Putamen (tissue), 1 donor: ENCODE results near the gene CRIM1.
A peak's percentile ranks its signal among the peaks of the same experiment; 100 is the strongest.

Experiments used
- DNase-seq: peaks from one replicate; pipeline ENCODE4 v3.0.0-alpha.2; 2016; ENCODE audit warnings: low spot score

CRIM1 gene

DNA sequence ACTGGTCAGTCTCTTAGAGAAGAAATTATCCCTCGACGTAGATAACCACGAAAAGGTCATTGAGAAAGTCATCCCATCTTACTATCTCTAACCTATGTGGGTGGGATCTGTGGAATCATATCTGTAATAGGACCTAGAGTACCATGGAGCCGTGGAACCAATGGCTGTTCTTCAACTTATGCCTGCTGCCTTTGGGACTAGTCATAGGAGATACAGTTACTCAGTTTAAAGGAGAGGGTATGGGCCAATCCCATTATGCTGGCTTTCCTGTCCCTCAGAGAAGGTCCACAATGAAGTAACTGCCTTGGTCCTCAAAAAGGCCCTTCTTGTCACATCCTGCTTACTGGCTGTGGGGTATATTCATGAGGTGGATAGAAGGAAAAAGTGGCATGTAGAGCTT is 164.9 kb downstream of the CRIM1 start:
- DNase-seq, result no peak

DNA sequence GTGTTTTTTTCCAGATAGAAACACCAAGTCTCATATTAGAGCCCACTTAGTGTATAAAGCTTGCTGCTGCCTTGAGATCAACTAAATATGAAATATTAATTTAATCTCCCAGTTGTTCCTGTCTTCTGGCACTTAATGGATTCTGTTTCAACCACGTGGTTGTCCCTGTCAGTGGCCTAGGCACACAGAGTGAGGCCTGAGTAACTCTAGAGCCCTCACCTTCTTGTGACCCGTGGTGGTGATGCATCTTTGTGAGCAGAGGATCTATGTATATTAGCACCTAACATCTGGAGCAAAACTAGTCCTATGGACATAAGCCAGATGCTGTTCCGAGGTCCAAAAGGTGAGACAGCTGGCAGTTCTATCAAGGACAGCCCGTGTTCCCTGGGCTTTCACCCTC is 167.6 kb downstream of the CRIM1 start:
- no peak for DNase-seq

DNA sequence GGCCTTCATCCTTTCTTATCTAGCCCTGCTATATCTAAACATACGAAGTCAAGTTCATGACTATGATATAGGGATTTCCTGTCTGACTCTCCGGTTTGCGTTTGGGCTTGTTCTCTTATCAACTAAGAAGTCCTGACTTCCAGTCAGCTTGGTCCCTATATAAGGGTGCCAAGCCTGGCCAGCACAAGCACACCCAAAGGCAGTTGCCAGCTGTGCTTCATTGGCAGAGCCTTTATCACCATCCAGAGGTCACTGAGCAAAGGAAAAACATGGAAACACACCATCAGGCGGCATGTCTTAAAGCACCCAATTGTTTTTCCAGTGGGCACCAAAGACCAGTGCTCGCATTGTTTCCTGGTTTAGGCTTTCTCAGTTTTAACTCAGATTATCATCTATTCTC is 169.7 kb downstream of the CRIM1 start:
- DNase-seq, result no peak

DNA sequence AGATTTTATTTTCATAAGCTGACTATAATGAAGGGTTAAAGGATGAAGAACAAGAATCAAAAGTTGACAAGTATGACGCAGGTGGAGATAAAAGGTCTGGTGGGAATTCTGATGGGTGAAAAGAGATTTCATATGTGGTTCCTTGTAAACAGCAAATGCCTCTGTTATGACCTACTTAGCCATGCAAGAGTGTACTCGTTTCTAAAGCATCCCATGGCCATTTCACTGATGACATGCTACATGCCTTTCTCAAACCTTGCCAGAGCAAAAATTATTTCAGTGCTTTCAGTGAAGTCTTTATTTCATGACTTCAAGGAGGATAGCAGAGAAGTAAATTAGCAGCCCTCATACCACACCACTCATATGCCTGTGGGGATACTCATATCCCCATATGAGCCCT is 170.6 kb downstream of the CRIM1 start:
- DNase-seq, result no peak

DNA sequence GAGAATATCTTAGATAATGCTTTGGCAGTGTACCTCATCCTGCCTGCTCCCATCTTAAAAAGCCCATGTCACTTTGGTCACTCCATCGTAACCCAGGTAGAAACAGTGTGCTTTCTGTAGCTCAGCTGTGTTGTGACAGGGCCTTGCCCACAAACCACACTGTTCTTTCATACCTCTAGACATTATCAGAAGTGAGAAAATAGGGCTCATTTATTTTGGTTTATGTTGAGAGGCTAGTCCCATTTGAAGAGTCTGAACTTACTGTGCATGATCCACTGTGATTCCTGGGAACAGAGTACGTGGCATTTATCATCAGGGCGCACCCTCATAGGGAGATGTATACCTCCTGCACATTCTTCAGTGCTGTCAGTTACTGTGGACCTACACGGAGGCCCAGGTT is 172.7 kb downstream of the CRIM1 start:
- no peak for DNase-seq

DNA sequence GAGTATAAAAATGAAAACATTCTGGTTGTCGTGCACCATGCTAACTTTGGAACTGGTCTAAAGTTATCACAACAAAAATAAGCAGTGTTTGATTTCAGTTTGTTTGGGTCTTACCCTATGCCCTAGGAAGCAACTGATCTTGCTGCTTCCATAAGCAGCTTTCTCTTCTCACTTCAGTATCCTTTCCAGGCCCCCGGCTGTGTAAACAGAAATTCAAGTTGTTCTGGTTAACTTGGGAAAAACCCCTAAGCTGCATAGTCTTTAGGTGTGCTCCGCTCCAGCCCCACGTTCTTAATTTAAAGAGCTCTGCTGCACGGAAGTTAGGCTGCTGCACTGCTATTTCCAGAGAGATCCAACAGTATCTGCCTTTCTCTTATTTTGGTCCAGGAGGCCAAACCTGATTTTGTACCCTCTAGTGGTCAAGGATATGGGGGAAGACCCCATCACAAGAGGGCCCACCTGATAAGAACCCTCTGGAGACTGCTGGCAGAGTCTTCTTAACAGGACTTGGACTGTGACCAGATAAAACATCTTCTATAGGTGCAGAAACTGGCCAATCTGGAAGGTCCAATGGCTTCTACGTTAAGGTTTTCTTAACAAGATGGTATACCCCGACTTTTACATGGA is 173.3 kb downstream of the CRIM1 start:
- DNase-seq, result no peak

DNA sequence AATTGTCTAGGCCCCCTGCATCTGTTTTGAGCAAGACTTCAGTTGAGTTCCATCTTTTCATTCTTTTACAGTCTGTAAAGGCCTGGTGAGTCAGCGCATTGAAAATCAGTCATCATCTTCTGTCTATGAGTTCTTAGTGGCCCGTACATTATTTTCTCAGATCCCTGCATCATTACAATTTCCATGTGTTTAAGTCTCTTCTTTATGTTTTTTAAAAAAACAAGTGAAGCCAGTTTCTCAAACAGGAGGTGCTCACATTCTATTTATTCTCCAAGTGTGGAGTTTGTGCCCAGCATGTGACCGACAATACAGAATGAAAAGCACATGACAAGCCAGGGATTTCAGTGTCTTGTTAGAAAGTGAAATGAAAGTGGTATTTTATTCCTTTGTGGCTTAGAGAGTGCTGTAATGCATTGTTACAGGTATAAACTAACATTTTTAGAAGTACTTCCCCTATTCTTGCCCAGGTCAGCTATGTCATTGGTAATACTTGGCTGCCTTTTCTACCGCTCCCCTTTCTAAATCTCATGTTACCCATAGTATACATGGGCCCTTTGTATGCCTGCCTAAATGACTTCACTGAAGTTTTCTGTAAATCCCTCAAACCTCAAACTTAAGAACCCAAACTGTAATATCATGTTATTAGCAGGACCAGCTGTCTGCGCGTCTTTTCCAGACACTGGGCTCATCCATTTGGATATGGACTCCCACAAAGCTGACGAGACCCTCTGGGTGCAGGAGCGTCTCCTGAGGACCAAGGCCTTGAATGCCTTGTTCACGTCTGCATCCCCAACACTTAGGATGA is 174.8 kb downstream of the CRIM1 start:
- no peak for DNase-seq

DNA sequence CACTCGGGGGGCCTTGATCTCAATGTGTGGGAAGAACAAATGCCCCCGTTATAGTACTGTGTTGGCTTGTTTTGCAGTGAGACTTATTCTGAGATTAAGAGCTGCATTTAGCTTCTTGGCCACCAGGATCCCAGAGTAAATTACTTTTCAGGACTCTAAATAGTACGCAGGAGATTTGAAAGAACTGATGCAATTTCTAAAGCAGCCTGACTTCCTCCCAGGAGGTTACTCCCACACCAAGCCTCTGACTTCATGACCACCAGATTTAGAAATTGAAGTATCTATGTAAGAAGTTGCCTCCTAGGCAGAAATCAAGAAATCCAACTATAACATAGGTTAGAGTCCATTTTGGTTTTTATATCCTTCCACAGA is 175.4 kb downstream of the CRIM1 start:
- DNase-seq, result no peak

DNA sequence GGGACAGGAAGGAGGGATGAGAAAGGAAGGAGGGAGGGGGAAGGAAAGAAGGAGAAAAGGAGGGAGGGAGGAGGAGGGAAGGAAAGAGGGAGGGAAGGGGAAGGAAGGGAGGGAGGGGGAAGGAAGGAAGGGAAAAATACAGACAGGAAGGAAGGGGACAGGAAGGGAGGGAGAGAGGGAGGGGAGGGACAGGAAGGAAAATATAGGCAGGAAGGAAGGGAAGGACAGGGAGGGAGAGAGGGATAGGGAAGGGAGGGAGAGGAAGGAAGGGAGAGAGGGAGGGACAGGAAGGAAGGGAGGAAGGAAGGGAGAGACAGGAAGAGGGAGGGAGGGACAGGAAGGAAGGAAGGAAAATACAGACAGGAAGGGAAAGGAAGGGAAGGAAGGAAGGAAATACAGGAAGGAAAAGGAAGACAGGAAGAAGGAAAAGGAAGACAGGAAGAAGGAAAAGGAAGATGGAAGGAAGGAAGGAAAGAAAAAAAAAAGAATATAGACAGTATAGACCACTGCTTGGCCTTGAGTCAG is 178.8 kb downstream of the CRIM1 start:
- no peak for DNase-seq

DNA sequence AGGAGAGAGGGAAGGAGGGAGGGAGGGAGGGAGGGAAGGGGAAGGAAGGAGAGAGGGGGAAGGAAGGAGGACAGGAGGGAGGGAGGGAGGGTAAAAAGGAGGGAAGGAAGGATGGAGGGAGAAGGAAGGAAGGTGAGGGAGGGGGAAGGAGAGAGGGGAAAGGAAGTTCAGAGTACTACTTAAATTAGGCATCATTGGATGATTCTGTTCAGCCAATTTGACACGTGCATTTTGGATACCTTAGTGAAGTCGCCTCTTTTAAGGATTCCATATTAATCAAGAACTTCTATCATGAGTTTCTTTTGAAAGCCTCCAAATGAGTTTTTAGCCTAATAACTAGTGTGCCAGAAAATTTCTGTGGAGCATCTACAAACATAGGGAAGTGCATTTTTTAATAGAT is 179.5 kb downstream of the CRIM1 start:
- no peak for DNase-seq

DNA sequence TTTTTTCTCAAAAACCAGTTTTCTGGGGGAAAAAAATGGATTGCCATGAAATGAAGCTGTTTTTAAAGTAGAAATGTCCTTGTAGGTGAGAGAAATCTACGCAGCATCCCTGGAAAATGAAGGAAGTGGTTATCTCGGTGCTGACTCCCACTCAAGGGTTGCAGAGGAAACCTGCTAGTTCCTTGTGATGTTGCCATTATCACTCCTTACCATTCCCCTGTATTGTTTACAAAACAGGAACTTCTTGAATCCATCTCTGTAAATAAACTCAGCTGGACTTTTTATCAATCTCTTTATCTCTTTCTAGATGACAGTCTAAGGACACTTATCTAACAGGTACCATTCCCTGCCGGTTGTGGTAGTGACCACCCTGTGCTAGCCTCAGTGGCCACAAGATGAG is 181.2 kb downstream of the CRIM1 start:
- DNase-seq, result no peak

DNA sequence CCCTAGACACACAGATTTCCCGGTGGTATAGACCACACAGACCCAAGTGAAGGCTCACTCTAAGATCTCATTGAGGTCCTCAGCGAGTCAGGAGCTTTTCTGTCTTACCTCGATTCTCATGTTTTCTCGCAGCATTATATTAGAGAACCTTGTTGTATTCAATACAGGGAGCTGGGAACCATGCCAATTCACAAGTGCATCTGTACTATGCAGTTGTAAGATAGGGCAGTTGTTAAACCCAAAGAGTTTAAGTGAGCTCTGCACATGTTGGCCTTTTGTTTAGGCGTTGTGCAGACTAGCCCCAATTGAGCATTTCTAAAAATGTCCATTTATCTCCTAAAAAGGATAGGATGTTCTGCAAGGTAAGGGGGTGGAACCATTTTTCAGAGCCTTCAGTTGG is 182.8 kb downstream of the CRIM1 start:
- DNase-seq, result no peak

DNA sequence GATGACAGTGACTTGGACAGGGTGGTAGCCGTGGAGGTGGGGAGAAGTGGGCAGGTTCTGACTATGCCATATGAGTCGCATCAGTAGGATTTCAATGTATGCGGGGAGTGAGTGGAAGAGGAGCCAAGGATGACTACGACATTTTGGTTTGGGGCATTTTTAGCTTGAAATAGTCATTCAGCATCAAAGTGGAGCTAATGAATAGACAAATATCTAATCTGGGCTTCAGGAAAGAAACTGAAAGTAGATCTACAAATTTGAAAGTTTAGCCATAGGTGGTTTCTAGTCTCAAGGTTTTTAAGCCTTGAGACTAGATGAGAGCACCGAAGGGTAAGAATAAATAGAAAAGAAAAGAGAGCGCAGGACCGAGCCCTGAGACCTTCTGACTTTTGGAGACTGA is 184.1 kb downstream of the CRIM1 start:
- no peak for DNase-seq

DNA sequence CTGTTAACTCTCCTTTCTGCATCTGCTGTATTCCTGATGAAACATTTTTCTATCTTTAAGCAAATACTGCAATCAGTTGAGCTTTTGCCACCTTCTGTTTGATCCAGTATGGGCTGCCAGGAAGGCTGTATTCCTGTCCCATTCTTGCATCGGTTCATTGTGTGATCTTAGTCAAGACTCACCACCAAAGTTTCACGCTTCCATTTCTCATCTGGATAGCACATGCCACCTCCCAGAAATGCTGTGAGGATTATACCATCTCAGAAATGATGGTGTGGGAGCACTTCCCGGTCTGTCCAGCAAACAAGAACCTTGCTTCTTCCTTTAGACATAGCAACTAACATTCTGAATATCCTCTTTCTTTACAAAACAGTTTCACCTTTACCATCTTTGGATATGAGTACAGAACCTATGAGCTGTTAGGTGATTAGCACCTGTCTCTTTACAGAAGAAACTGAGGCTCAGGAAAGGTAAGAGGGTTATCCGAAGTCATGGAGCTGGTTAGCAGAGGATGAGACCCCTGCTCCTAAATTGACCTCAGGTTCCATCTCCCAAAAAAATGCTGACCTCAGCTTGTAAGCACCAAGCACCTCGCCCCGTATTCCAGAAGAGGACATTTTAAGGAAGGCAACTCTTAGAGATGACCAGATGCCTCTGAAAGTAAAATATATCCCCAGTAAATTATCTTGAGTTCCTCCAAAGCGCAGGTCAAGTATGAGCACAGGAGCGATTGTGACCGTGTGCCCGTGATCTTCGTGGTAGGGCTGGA is 185.6 kb downstream of the CRIM1 start:
- DNase-seq, result no peak

DNA sequence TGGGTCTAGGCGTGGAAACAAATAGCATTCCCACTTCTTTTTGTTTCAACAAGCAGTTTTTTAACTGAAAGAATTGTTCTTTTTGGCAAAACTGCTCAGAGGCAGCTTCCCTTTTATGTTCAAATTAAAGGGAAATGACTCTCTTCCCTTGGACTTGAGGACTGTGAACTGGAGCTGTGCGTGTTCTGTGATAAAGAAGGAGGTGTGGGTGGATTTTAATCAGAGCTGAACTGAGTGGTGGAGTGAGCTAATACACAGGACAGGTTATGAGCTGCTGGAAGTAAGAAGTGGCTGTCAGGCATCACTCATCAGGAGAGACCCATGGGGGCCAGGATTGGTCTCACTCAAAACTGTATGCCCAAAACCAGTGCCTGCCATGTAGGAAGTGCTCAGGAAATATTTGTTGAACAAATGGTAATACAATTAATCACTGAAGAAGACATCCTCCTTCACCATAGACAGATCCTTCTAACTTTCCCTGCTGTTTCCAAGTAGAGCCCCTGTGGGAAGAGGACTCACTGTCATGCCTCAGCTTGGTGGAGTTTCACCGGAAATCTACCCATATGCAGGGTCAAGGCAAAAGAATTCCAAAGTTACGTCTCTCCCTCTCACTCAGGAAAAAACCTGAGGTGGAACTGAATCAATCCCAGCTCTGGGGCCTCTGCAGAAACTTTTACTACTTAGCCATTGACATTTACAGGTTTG is 186.5 kb downstream of the CRIM1 start:
- peak; percentile 39 for DNase-seq

DNA sequence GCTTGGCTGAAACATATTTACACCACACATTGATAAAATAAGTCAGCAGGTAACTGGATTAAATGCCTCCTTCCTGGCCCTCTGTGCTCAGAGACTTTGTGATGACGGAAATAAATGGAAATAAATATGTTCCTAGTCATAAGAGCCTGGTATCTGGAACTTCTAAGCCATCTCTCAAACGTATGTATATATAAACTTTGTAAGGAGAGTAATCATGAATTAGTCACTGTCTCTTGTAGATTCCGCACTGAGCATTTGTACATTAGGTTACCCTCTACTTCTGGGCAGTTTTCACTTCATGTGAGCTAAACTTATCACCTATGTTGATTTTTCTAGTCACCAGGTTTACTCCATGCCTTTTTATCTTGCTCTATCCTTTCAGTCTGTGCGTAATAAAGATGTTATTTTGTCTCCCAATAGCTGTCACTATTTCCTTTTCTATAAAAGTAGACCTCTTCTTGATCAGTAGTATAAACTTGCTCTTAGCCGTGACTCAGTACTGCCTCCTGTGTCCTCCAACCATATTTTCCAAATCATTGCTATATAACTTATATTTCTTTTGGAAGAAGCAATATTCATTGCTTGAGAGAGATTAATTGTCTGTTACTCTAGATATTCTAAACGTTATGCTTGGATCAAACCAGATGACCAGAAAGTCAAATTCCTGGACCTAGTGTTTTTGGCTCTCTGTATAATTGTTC is 189.2 kb downstream of the CRIM1 start:
- no peak for DNase-seq

DNA sequence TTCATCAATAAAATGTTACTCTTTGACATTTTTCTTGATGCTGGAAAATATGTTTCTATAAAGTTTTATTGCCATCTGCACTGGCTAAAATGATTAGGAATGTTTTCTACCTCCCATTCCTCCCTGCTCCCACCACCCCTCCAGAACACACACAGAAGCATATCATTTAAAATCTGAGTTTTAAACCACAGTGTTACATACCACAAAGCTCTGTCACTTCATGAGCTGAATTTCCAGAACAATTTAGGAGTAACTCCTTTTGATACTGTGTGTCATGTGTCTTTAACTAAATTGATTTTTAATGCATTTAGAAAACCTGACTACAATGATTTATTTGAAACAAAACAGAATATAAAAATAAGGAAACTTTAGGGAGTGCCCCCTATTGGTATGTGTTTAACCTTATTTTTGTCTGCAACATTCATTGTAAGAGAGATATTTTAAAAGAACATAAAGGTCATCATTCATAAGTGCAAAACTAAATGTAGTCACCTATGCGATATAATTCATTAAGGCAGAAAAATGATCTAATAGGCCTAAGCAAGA is 190.4 kb downstream of the CRIM1 start:
- DNase-seq, result no peak

DNA sequence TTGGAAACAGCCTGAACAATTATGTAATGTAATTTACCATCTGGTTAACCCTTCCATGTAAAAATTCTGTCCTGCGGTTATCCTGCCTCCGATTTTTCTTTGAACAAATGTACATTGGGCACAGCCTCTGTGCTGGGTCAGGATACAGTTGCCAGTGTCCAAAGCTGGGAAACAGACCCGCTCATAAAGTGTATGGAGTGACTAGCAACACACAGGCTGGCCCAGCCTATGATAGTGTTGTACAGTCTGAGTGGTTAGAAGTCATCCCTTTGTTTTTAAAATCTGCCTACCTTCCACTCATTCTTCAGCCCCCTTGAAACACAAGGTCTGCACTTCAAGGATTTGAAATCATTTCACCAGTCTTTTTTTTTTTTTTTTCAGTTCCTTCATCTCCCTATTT is 192.3 kb downstream of the CRIM1 start:
- no peak for DNase-seq

DNA sequence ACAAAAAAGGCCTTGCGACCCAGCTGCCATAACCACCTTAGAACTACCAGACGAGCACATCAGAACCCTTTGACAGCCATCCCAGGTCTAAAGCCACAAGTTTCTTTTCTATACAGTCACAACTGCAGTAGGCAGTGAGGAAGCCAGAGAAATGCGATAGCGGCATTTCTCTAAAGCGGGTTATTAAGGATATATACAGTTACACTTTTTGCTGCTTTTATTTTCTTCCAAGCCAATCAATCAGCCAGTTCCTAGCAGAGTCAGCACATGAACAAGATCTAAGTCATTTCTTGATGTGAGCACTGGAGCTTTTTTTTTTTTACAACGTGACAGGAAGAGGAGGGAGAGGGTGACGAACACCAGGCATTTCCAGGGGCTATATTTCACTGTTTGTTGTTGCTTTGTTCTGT is 193.6 kb downstream of the CRIM1 start:
- no peak for DNase-seq

DNA sequence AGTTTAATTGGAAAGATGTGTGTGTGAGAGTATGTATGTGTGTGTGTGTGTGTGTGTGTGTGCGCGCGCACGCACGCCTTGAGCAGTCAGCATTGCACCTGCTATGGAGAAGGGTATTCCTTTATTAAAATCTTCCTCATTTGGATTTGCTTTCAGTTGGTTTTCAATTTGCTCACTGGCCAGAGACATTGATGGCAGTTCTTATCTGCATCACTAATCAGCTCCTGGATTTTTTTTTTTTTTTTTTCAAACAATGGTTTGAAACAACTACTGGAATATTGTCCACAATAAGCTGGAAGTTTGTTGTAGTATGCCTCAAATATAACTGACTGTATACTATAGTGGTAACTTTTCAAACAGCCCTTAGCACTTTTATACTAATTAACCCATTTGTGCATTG is 194.4 kb downstream of the CRIM1 start:
- DNase-seq, result no peak

DNA sequence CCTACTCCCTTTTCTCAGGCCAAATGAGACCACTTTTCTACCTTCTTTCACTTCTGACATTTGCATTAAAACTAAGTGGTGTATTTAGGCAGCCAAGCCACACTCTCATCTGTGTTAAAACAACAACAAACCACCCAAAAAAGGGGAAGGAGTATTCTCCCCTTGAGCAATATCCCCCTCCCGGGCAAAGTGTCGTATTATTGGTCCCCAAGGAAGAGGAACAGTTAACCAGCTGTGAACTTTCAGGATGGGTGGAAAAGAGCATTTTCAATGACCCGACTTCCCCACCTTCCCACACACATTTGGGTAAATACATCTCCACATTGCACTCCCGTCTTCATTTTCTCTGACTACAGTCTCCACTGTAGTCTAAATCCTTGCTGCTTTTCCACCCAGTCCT is 198.1 kb downstream of the CRIM1 start:
- DNase-seq, result no peak
